Heart right ventricle (tissue), 16 donors: ENCODE results near the gene LIM2. TPM values are rescaled to one million over a fixed set of nuclear protein-coding genes. Genes with fewer than 3 reads are reported as not detected.

Experiments used
- ATAC-seq, 8 donors: fragments of 200-7000 bp; cut with Tn5 transposase; one replicate each; pipeline ENCODE4 v1.9.1; 2020; ENCODE audit warnings: mild to moderate bottlenecking in 8 of 8, moderate library complexity in 8 of 8, moderate number of reproducible peaks in 1 of 8
- DNase-seq, 2 donors: peaks; one replicate each; pipeline ENCODE4 v3.0.0-alpha.2; 2020
- H3K27ac ChIP-seq, 10 donors: fragments of 200-600 bp; sonication (generic) in 2 of 10; one replicate each; pipeline versions ENCODE4 v1.5.0 to v1.8.0; 2020 to 2022; ENCODE audit warnings: mild to moderate bottlenecking in 3 of 10
- H3K27me3 ChIP-seq, 7 donors: fragments of 200-600 bp; one replicate each; pipeline ENCODE4 v1.8.0; 2021 to 2022; ENCODE audit warnings: mild to moderate bottlenecking in 2 of 7
- H3K36me3 ChIP-seq, 9 donors: fragments of 200-600 bp; sonication (generic) in 1 of 9; one replicate each; pipeline versions ENCODE4 v1.5.0 to v1.8.0; 2020 to 2022; ENCODE audit warnings: mild to moderate bottlenecking in 2 of 9
- H3K4me1 ChIP-seq, 9 donors: fragments of 200-600 bp; sonication (generic) in 1 of 9; one replicate each; pipeline versions ENCODE4 v1.5.0 to v1.8.0; 2020 to 2022; ENCODE audit warnings: mild to moderate bottlenecking in 4 of 9
- H3K4me3 ChIP-seq, 10 donors: fragments of 200-600 bp; sonication (generic) in 2 of 10; one replicate each; pipeline versions ENCODE4 v1.5.0 to v1.8.0; 2020 to 2022; ENCODE audit warnings: mild to moderate bottlenecking in 7 of 10, moderate library complexity in 2 of 10
- H3K9me3 ChIP-seq, 11 donors: fragments of 200-600 bp in 10 of 11; sonication (generic) in 2 of 11; one replicate each; pipeline versions ENCODE4 v1.5.0 to v1.8.0; 2013 to 2022; ENCODE audit warnings: mild to moderate bottlenecking in 2 of 11, control low read depth in 1 of 11, moderate library complexity in 1 of 11
- WGBS, 2 donors: extraction: QIAGEN DNeasy Blood & Tissue Kit; methylation state at CpG; one replicate each; pipeline ENCODE4 v1.1.7; 2013; ENCODE audit warnings: inconsistent platforms in 1 of 2; 5-methylcytosine and 5-hydroxymethylcytosine counted together
- intact Hi-C, 10 donors: fragments of 100-400 bp; cut with DNase I; formaldehyde crosslinking; loops; one replicate each; pipeline versions ENCODE4 v1.11.1 to v1.14.2; 2022
- polyA plus RNA-seq, 2 donors: library from polyadenylated mRNA; stranded (reverse); fragments of 200-250 nt; gene quantifications; one replicate each; pipeline ENCODE4 v1.2.3, GENCODE V29; 2013
- total RNA-seq, 10 donors: library from RNA; stranded (reverse); fragmentation: NEBNext Ultra II Directional in 3 of 10; extraction: Animal tissue kit (Norgen Biotek cat#: 25700) in 3 of 10; gene quantifications; one replicate each; pipeline versions ENCODE4 v1.2.1 to v1.2.4, GENCODE V29; 2021 to 2023
- TF ChIP-seq, protein P1 (sequence below), 9 donors: fragments of 200-600 bp; sonication (generic) in 2 of 9; IDR thresholded peaks; one replicate each; pipeline versions ENCODE4 v1.5.0 to v1.8.0; 2021 to 2022; ENCODE audit warnings: antibody characterized with exemption in 9 of 9, mild to moderate bottlenecking in 5 of 9, moderate library complexity in 1 of 9
- donor health status: Arrhythmogenic right ventricular cardiomyopathy.
- donor health status: ischemic (EF 13 %, LVEDD 7.1; RV severe dilation, severe dysfunction).
- donor health status: healthy with polysubstance abuse.
- donor health status: DM: no; HTN: yes; CAD: no.
- donor health status: DM: no; HTN: no; CAD: no.
- donor health status: ischemic (EF 25% LVEDD 6.9; RV normal size, moderate dysfunction).
- donor health status: ischemic (EF 25% LVEDD 5.7; RV mildly dilated, moderate dysfunction).
- donor health status: healthy.
- donor health status: DM: yes; HTN: yes; CAD: no.
- donor health status: Ischemic cardiomyopathy.
- donor health status: ischemic (EF 35%, LVEDD 5.7; RV mildly dilated, moderate dysfunction).
- donor health status: nonischemic (EF 11% LVEDD 7.7; RV severe dilation, severe dysfunction).
- donor health status: DM: yes; HTN: yes; CAD: no.
- donor health status: PGD.
- donor health status: ischemic (EF 29% LVEDD 5.4; RV normal size, mild dysfunction).
- donor health status: nonischemic (EF 23%, LVEDD 6.1; RV moderate dilation, normal function).

Gene LIM2
- total and polyA plus RNA-seq, 12 donors, result not detected

DNA sequence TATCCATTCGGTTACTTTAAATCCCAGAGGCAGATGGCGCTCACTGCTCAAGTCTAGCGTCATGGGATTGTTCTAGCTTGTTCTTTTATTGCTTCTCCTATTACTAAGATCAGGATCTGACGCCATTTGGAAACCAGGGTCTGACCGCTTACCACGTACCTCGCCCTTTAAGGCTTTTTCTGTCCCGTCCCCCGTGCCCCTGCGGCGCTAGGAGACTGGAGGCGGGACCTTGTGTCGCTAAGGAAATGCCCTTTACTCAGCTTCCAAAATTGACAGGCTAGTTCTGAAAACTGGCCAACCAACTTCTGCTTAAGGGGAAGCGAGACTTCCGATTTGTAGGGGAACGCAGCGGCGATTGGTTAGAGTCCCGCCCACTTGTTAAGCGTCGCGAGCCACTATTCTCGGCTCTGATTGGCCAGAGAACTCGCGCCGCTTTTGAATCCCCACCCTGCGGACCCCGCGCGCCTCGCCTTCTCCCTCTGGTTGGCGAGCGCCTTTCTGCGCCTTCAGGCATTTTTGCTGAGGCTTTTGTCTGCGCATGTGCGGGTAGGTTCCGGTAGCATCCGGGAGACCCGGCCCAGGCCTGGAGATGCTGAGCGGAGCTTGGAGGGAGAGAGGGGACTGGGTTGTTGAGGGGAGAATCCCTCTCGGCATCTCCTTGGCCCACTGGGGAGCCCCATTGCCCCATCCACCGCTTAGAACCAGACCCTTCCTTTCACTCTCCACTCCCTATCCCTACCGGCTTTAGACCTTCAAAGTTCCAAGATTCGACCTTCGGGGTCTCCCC, 6.5 kb upstream of the LIM2 start:
- intact Hi-C loops, result loop anchor here in 4 of 10 donors (1.0 to 10.0 kb wide), 4 partner anchors 27 to 59 kb away; partner anchors contain the start of gene ETFB (in 2 of the 4)
- peak overlapping the region in 9 of 10 donors; percentile 50 to 90 (median 76) for H3K27ac ChIP-seq

DNA sequence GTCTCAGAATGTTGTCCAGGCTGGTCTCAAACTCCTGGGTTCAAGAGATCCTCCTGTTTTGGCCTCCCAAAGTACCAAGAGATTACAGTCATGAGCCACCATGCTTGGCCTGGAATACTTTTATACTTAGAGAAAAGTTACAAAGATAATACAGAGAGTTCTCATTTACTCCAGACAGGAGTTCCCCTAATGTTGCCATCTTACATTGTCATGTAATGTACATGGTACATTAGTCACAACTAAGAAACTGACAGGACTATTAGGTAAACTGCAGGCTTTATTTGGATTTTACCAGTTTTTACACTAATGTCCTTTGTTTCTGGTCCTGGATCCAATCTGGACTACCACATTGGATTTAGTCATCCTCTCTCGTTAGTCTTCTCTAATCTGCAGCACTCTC, 4.9 kb upstream of the LIM2 start:
- WGBS, 2 donors, result 65 to 96% methylated on average over 1 of the region's 1 CpG
- intact Hi-C loops, result loop anchor here in 1 of 10 donors (10.0 kb wide), 1 partner anchor 58 kb away; no protein-coding TSS in a partner anchor
- Histone ChIP-seq H3K27me3 (peaks cover 0 to 9% (median 0%) of the 10 kb centered on the region in 7 donors), H3K36me3 (no peaks in the 10 kb centered on the region), H3K4me3 (no peak overlapping the region), H3K27ac (no peak overlapping the region), H3K4me1 (peaks cover 3 to 28% (median 7%) of the 10 kb centered on the region in 9 donors), H3K9me3 (no peaks in the 10 kb centered on the region)
- ATAC-seq (no peak), DNase-seq (no peak)
- TF ChIP-seq, protein P1, sequence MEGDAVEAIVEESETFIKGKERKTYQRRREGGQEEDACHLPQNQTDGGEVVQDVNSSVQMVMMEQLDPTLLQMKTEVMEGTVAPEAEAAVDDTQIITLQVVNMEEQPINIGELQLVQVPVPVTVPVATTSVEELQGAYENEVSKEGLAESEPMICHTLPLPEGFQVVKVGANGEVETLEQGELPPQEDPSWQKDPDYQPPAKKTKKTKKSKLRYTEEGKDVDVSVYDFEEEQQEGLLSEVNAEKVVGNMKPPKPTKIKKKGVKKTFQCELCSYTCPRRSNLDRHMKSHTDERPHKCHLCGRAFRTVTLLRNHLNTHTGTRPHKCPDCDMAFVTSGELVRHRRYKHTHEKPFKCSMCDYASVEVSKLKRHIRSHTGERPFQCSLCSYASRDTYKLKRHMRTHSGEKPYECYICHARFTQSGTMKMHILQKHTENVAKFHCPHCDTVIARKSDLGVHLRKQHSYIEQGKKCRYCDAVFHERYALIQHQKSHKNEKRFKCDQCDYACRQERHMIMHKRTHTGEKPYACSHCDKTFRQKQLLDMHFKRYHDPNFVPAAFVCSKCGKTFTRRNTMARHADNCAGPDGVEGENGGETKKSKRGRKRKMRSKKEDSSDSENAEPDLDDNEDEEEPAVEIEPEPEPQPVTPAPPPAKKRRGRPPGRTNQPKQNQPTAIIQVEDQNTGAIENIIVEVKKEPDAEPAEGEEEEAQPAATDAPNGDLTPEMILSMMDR (IDR thresholded peaks at IDR 0.05), result no peak

More for the DNA sequence above, 6.5 kb upstream of the LIM2 start:
- Histone ChIP-seq H3K36me3 (no peaks in the 10 kb centered on the region), H3K4me3 (peak overlapping the region in 9 of 10 donors; percentile 15 to 56 (median 46)), H3K4me1 (peaks cover 3 to 28% (median 7%) of the 10 kb centered on the region in 9 donors), H3K27me3 (peaks cover 0 to 9% (median 0%) of the 10 kb centered on the region in 7 donors), H3K9me3 (no peaks in the 10 kb centered on the region)
- TF ChIP-seq, protein P1 (IDR thresholded peaks at IDR 0.05), result peak in 2 of 9 donors; percentile 19 to 26
- peak; percentile 96 to 98 (median 98) for ATAC-seq
- peak; percentile 86 to 96 for DNase-seq
- WGBS, 2 donors, result 1 to 2% methylated on average over 45 of the region's 45 CpGs

DNA sequence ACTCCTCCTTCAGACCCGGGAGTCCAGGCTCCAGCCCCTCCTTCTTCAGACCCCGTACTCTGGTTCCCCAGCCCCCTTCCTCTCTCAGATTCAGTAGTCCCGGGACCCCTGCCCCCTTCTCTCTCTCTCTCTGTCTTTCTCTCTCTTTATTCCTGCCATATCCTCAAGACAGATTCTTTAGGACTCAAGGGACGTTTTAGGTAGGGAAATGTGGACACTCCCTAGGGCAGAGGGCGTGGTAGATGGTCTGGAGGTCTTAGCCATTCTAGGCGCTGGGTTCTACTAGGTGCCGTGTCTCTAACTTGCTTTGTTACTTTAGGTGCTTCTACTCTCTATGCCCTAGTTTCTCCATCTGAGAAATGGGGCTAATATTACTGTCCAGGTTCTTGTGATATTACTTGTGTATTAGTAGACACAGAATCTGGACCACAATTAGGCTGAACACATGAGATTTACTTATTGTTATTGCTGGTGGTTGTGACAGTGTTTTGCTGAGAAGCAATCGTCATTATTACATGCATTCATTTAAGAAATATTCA, 3.4 kb upstream of the LIM2 start:
- H3K27ac ChIP-seq, result peak overlapping the region in 1 of 10 donors; percentile 5
- no peak for ATAC-seq
- DNase-seq, result no peak
- 68% methylated on average over 8 of the region's 8 CpGs for WGBS, 2 donors
- no peaks in the 10 kb centered on the region for H3K9me3 ChIP-seq
- H3K4me3 ChIP-seq, result no peak overlapping the region
- peaks cover 0 to 9% (median 0%) of the 10 kb centered on the region in 7 donors for H3K27me3 ChIP-seq
- TF ChIP-seq, protein P1 (IDR thresholded peaks at IDR 0.05), result no peak
- intact Hi-C loops, result loop anchor here in 1 of 10 donors (10.0 kb wide), 1 partner anchor 56 kb away; no protein-coding TSS in a partner anchor
- peaks cover 3 to 27% (median 7%) of the 10 kb centered on the region in 9 donors for H3K4me1 ChIP-seq
- no peaks in the 10 kb centered on the region for H3K36me3 ChIP-seq

DNA sequence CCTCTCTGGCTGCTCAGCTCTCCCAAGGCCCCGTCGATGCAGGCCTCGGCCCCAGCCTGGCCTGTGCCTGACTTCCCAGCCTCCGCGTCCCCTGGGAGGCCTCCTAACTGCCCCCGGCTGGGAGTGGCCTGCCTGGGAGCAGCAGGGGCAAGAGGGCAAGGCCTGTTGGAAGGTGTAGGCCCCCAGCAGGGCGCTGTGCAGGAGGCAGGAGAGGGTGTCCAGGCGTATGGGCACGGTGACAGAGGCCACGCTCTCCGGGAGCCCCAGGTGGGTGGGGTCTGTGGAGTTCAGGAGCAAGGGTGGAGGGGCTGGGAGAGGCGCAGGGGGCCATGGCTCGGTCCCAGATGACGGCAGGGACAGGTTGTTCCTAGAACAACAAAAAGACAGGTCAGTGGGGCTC, 1.4 kb upstream of the LIM2 start:
- Histone ChIP-seq H3K4me3 (no peak overlapping the region), H3K27me3 (peaks cover 0 to 9% (median 0%) of the 10 kb centered on the region in 7 donors), H3K27ac (no peak overlapping the region), H3K9me3 (no peaks in the 10 kb centered on the region), H3K36me3 (no peaks in the 10 kb centered on the region), H3K4me1 (peaks cover 0 to 7% (median under 1%) of the 10 kb centered on the region in 9 donors)
- TF ChIP-seq, protein P1 (IDR thresholded peaks at IDR 0.05), result no peak
- ATAC-seq (no peak), DNase-seq (no peak)
- 77 to 79% methylated on average over 14 of the region's 14 CpGs for WGBS, 2 donors
- intact Hi-C loops, result no loop called here
